Ammon's horn (tissue), 1 donor: Measurements from ENCODE around the gene SERPINA9.
"Not testable (repeated sequence)": the region's sequence is repeated elsewhere in the genome, so short reads cannot be mapped to it uniquely, and the experiment has no call there.

Source experiments
- DNase-seq: peaks from one replicate; pipeline ENCODE4 v3.0.0-alpha.2; 2016; ENCODE audit warnings: low spot score

SERPINA9 gene

GRCh38 chr14:94476023-94476422 is at the start of gene SERPINA9:
Gene SERPINA9 (minus strand): TSS chr14:94476197. CDS start chr14:94469840, 6,357 bp downstream.
- no peak for DNase-seq

GRCh38 chr14:94524093-94524492 is 48.1 kb upstream of the SERPINA9 start:
- no peak for DNase-seq

- no peak for DNase-seq
These were observed 47.3 kb upstream of the SERPINA9 start for GRCh38 chr14:94523265-94523664.

DNA sequence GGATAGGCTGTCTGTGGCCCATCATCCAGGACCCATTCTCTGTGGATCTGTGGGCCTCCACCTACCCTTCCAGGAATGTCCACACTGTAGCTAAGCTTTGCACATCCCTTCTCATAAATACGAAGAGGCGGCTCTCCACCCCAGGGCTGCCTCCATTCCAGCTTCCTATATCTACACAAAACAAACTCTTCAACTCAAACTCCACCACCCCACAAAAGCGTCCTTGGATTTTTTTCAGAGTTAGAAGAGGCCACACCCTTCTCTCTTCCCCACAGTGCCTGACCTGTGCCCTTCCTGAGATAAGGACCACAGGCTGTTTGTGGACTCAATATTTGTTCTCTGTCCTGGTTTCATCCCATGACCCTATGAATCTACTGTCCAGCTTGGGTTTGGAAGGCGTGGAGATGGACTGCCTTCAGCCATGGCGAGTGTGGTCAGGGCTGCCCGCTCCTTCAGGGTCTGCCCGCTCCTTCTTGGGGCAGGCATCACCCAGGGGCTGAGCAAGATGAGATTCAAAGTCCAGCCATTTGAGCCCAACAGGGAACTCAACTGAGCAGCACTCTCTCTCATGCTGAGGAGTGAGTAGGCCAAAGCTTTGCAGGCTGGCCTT is 46.2 kb upstream of the SERPINA9 start:
- no peak for DNase-seq

DNA sequence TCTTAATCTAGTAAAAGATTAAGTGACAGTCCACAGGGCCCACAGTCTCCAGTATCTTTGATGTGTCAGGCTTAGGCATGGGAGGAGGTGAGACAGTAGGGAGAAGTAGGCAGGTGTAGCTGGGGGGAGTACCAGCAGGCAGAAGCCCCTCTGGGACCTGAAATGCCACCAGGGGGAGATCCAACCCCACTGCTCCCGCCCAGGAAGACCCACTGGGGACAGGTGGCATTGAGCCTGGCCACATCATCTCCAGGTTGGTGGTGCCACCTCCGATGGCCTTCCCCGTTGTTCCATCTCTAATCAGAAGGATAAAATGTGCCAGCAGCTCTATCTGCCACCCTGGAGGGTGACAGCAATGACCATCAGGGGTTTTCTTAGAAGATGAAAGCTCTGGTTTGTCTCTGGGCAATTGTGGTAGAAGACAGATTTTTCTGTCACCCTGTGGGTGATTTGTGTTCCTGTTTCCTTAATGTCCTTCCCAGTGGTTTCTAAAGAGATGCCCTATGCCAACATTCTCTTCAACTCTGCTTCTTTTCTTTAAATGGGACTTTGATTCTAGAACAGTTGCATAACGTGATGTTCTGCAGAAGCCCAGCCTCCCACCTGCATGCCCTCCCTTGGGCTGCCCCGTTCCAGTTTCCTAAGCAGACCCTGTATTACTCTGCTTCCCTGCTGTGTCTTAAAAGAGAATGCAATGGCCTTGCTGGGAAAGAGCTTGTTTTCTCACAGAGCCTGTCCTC is 45.5 kb upstream of the SERPINA9 start:
- no peak for DNase-seq

GRCh38 chr14:94517641-94518257 is 41.8 kb upstream of the SERPINA9 start:
- no peak for DNase-seq

GRCh38 chr14:94517248-94517640 is 41.2 kb upstream of the SERPINA9 start:
- no peak for DNase-seq

- no peak for DNase-seq
These were observed 39.9 kb upstream of the SERPINA9 start for GRCh38 chr14:94515856-94516255.

DNA sequence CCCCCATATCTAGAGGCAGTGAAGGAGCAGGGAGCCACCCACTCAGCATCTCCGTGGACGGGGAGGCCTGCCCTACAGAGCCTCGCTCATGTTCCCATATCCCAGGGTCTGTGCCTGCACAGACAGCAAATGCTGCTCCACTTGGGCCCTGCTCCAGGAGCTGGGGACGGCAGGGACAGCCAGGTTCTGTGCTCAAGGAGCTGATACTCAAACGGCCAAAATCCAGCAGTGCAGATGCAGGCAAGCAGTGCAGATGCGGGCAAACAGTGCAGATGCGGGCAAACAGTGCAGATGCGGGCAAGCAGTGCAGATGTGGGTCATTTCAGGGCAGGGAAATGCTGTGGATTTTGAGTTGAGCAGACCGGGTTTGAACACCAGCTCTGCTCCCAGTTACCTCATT is 39.4 kb upstream of the SERPINA9 start:
- no peak for DNase-seq

DNA sequence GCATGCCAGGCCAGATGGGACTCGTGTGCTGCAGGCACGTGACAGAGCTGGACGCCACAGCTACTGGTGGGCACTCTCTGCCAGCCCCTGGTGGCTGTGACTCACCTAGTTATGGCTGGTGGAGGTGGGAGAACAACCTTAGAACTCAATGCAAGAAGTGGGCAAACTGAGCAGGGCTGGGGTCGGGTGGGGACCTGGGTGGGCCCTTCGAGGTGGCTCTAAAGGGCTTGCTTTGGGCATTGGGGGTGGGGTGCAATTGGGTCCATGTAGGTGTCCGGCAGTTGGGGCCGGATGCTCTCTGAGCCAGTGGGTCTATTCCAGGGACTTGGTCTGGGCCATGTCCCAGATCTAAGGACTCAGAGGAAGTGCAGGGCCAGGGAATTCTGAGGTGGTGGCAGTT is 38.4 kb upstream of the SERPINA9 start:
- no peak for DNase-seq

DNA sequence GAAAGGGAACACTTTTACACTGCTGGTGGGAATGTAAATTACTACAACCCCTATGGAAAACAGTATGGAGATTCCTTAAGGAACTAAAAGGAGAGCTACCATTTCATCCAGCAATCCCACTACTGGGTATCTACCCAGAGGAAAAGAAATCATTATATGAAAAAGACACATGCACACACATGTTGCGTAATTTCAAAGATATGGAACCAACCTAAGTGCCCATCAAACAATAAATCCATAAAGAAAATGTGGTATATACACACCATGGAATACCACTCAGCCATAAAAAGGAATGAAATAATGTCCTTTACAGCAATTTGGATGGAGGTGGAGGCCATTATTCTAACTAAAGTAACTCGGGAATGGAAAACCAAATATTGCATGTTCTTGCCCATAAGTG is 34.5 kb upstream of the SERPINA9 start:
- DNase-seq: not testable (repeated sequence)

GRCh38 chr14:94509356-94509755 is 33.4 kb upstream of the SERPINA9 start, which contains the start of gene SERPINA12:
Gene SERPINA12 (minus strand): TSS chr14:94509469. CDS start chr14:94498397, 11,072 bp downstream.
- DNase-seq: no peak

- DNase-seq: no peak
These were observed 29.6 kb upstream of the SERPINA9 start for GRCh38 chr14:94505641-94506040.

DNA sequence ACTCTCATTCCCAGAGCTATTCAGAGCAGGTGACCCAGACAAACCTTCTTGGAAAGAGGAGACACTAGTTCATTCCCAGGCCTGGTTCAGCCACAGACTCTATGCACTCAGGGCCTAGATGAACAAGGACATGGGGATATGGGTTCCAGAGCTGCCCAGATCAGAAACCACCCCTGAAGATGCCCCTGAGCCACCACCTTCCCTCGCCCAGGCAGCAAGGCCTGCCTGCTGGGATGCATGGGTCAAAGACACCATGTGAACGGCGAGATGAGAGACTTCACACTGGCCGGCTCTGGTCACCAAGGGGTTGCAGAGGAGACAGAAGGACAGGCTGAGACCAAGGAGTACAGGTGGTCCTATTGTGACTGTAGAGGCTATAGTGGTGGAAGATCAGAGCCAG is 29.2 kb upstream of the SERPINA9 start:
- no peak for DNase-seq

DNA sequence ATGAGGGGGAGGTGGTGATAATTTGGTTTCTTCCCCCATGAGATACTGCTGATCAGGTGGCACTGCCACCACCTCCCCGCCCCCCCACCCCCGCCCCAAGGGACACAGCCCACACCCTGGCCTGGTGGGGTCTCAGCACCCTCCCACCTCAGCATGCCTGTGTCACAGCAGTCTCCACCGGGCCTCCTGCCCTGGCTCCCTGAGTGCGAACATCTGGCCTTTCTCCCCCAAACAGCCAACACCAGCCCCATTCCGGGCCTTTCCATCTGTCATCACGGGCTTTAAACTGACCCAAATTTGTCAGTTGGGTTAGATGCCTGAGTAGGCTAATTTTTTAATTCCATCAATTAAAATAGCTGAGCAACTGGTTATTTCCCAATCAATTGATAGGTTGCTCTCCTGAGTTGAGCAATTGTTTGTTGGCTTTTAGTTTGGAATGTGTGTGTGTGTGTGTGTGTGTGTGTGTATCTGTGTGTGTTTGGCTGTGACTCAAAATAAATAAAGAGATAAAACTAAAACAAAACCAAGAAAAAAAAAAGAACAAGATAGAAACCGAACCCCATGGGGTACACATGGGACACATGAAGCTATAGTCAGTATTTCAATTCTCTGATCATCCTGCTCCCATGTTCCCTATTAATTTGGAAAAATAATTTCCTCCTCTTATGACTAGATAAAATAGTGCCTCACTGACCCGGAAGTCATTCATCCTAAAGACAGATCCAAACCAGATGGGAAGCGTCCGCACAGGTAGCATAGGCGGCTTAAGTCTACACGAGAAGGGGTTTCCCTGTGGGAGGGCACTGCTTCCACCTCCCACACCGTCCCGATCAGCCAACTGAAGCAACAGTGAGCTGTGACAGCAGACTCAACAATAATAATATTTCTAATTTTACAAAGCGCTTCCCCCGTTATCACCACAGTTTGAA is 25.9 kb upstream of the SERPINA9 start:
- no peak for DNase-seq

DNA sequence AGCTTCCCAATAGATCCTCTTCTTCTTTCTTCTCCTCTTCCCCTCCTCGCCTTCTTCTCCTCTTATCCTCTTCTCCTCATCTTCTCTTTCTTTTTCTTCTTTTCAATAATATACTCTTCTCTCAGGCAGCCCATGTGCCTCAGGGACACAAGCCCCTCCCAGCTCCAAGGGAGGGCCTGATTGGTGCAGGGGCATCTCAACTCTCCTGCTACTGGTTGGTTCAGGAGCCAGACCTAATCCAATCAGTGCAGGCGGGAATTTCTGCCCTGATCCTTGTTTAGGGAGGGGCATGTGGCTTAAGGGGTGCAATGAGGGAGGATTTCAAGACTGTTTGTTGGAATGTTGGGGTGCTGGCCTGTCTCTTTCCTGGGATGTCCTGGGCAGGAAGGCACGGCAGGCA is 24.3 kb upstream of the SERPINA9 start:
- no peak for DNase-seq

GRCh38 chr14:94499673-94500072 is 23.7 kb upstream of the SERPINA9 start:
- no peak for DNase-seq

DNA sequence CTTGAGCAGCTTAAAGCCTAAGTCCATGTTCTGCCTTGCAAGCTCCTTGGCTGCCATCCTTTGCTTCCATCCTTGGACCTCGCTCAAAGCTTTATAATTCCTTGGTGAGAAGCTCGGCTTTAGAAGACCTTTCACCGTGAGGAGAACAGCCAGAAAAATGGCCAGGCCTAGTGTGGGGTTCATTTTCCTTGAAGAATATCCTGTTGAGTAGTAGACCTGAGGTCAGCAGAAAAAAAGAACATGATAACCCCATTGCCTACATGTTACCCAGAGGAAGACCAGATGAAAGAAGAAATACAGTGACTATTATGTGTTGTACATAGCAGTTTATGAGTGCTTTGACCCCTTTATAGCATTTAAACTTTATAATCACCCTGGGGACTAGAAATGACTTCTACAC is 22.2 kb upstream of the SERPINA9 start:
- no peak for DNase-seq

GRCh38 chr14:94494085-94494484 is 18.1 kb upstream of the SERPINA9 start:
- no peak for DNase-seq

DNA sequence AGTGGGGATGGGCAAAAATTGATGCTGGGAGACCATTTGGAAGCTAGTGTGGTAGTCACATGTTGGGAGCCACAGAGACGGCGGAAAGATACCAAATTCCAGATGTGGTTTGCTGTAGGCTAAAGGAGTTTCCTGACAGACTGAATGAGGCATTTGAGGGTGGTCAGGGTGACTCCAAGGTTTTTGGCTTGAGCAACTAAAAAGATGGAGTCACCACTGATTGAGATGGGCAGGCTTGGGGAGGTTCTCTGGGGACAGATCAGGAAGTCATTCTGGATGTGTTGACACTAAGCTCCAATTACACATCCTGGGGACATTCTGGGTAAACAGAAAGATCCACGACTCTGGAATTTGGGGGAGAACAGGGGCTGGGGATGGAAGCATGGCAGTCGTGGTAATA is 15.5 kb upstream of the SERPINA9 start:
- no peak for DNase-seq

- DNase-seq: no peak
These were observed 13.3 kb upstream of the SERPINA9 start for GRCh38 chr14:94489336-94489735.

GRCh38 chr14:94486883-94487282 is 10.9 kb upstream of the SERPINA9 start:
- no peak for DNase-seq
